ENCODE data around the gene ZNF343. TPM values are rescaled to one million over a fixed set of nuclear protein-coding genes. Genes with fewer than 3 reads are reported as not detected.

ZNF343 gene
- total RNA-seq, 4 donors from 2014 or later, result 11.2 to 20.5 (median 15.1) TPM

DNA sequence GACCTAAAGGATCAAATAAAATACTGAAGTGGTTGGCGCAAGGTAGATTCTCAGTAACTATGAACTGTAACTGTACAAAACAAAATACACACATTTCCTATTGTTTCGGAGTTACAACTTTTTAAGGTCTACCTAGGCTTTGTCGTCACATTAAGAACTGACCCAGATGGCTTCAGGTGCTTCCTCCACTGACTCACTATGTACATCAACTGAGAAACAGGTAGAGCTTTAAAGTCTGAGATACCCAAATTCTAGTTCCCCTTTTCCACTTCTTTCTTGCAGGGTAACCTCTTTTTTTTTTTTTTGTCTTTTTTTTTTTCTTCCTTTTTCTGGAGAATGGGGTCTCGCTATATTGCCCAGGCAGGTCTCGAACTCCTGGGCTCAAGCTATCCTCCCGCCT, 43.6 kb downstream of the ZNF343 start:
- H3K9me3 ChIP-seq, result no peaks in the 10 kb centered on the region
- H3K36me3 ChIP-seq, result no peaks in the 10 kb centered on the region
- TF ChIP-seq, protein P1, sequence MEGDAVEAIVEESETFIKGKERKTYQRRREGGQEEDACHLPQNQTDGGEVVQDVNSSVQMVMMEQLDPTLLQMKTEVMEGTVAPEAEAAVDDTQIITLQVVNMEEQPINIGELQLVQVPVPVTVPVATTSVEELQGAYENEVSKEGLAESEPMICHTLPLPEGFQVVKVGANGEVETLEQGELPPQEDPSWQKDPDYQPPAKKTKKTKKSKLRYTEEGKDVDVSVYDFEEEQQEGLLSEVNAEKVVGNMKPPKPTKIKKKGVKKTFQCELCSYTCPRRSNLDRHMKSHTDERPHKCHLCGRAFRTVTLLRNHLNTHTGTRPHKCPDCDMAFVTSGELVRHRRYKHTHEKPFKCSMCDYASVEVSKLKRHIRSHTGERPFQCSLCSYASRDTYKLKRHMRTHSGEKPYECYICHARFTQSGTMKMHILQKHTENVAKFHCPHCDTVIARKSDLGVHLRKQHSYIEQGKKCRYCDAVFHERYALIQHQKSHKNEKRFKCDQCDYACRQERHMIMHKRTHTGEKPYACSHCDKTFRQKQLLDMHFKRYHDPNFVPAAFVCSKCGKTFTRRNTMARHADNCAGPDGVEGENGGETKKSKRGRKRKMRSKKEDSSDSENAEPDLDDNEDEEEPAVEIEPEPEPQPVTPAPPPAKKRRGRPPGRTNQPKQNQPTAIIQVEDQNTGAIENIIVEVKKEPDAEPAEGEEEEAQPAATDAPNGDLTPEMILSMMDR (IDR thresholded peaks at IDR 0.05), result no peak
- TF ChIP-seq POLR2A (IDR thresholded peaks at IDR 0.05), result no peak
- intact Hi-C loops (cut with DNase I; ENCODE audit: low total_unique reads), result no loop called here
- H3K4me1 ChIP-seq, result peaks cover 6 to 11% of the 10 kb centered on the region in 2 donors
- H3K4me3 ChIP-seq, result no peak overlapping the region
- H3K27me3 ChIP-seq, result no peaks in the 10 kb centered on the region
- no peak overlapping the region for H3K27ac ChIP-seq
- no peak for DNase-seq

DNA sequence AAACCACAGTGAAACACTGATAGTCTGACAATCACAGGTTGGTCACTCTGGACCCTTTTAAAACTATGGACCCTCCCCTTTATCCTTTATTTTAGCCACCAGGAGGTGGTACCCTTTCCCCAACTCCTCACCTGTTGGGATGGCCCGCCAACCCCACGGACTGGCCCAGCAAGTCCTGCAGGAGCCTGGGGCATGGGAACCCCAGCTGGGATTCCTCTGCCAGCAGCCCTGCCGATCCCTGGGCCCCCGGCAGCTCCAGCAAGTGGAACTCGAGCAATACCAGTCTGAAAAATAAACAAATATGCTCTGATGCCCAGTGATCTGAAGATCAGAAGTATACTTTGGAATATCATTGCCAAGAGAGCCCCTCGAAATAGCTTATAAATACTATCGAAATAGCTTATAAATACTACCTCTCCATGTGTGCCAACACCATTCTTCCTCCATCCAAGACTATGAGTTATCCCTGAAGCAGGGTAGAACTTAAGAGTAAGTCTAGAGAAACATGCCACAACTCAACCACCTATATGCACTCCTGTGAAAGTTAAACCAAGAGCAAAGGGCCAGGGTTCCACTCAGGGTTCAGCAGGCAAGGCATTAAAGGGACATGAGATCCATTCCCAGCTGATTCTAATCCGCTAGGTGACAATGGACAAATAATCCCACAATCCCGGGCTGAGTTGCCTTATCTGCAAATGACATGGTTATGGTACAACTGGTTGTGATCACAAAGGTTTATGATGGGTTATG, 44.9 kb downstream of the ZNF343 start:
- no peaks in the 10 kb centered on the region for H3K36me3 ChIP-seq
- no peaks in the 10 kb centered on the region for H3K27me3 ChIP-seq
- no peaks in the 10 kb centered on the region for H3K9me3 ChIP-seq
- intact Hi-C loops (cut with DNase I; ENCODE audit: low total_unique reads), result no loop called here
- TF ChIP-seq POLR2A (IDR thresholded peaks at IDR 0.05), result no peak
- TF ChIP-seq, protein P1 (IDR thresholded peaks at IDR 0.05), result no peak
- H3K4me1 ChIP-seq, result peaks cover 5 to 7% of the 10 kb centered on the region in 2 donors
- no peak overlapping the region for H3K4me3 ChIP-seq
- no peak for DNase-seq
- H3K27ac ChIP-seq, result no peak overlapping the region

DNA sequence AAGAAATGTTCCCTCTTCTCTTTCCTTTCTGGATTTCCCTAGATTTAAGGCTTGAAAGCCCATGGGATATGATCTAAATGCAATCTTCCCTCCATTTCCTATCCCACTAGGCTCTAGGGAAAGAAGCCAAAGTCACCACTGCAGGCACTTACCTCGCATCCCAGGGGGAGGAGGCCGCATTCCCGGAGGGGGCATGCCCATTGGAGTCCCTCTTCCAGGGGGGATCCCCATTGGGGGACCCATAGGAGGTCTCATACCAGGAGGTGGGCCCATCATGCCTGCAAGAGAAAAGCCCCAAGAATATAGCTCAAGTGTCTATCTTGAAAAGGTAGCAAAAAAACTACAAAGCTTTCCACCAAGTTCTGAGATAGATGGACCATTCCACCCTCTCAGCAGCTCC, 46.2 kb downstream of the ZNF343 start:
- no peaks in the 10 kb centered on the region for H3K9me3 ChIP-seq
- H3K4me1 ChIP-seq, result no peaks in the 10 kb centered on the region
- no peak overlapping the region for H3K27ac ChIP-seq
- H3K36me3 ChIP-seq, result no peaks in the 10 kb centered on the region
- no peak for DNase-seq
- H3K4me3 ChIP-seq, result no peak overlapping the region
- TF ChIP-seq POLR2A (IDR thresholded peaks at IDR 0.05), result no peak
- TF ChIP-seq, protein P1 (IDR thresholded peaks at IDR 0.05), result no peak
- intact Hi-C loops (cut with DNase I; ENCODE audit: low total_unique reads), result no loop called here
- H3K27me3 ChIP-seq, result no peaks in the 10 kb centered on the region

DNA sequence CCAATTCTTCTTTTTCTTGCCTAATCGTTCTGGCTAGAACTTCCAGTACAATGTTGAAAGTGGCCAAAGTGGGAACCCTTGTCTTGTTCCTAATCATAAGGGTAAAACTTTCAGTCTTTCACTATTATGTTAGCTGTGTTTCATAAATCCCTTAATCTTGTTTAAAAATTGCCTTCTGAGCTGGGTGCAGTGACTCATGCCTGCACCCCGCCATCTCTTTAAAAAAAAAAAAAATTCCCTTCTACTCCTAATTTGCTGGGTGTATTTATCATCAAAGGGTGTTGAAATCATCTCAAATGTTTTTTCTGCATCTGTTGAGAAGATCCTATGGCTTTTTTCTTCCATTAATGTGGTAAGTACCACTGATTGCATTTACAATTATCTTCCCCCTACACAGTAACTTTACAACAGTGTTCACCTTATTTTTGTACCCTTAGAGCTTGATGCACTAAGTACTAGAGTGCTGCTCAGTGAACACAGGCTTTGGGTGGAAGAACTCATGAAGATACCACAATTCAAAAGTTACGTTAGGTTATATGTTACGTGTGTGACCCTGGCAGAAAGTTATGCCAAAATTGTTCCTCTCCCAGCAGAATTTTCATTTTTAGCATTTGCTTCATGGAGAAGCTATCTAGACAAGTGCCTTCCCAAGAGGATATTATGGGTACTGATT, 47.8 kb downstream of the ZNF343 start:
- Histone ChIP-seq H3K4me3 (no peak overlapping the region), H3K27ac (no peak overlapping the region), H3K9me3 (no peaks in the 10 kb centered on the region), H3K27me3 (no peaks in the 10 kb centered on the region), H3K4me1 (no peaks in the 10 kb centered on the region), H3K36me3 (no peaks in the 10 kb centered on the region)
- intact Hi-C loops (cut with DNase I; ENCODE audit: low total_unique reads), result no loop called here
- no peak for DNase-seq
- TF ChIP-seq, protein P1 (IDR thresholded peaks at IDR 0.05), result no peak
- TF ChIP-seq POLR2A (IDR thresholded peaks at IDR 0.05), result no peak
